SK-N-SH (cell line): ENCODE measurements around the gene CEACAM19. TPM values are rescaled to one million over a fixed set of nuclear protein-coding genes. Genes with fewer than 3 reads are reported as not detected.
"Not testable (repeated sequence)": the region's sequence is repeated elsewhere in the genome, so short reads cannot be mapped to it uniquely, and the experiment has no call there.

Experiments used
- CTCF ChIA-PET: fragments of 300-600, 350-600 bp; formaldehyde crosslinking; extraction: SDS; loops from one replicate; lab custom pipeline; 2021; lab: Yijun Ruan, JAX
- POLR2A ChIA-PET: fragments of 350-600 bp; sonication (Branson Sonifier 250); formaldehyde crosslinking; extraction: SDS; loops from one replicate; lab custom pipeline; 2020; ENCODE audit warnings: antibody characterized with exemption, inconsistent platforms; lab: Yijun Ruan, JAX
- DNase-seq: peaks from one replicate; pipeline ENCODE4 v3.0.0; 2012
- H2AFZ ChIP-seq: fragments of 200-600 bp; sonication (generic); 2 replicates; pipeline ENCODE4 v1.8.1; 2016; ENCODE audit warnings: antibody characterized with exemption, mild to moderate bottlenecking, low read depth
- H3F3A ChIP-seq: fragments of 200-600 bp; sonication (generic); replicated peaks from 2 replicates; pipeline ENCODE3; 2016; ENCODE audit warnings: antibody characterized with exemption, mild to moderate bottlenecking; ENCODE audit not compliant: insufficient read depth
- H3K27ac ChIP-seq, 2 experiments: fragments of 200-500 bp in 1 of 2; fragments of 200-600 bp in 1 of 2; sonication (Bioruptor generic) in 1 of 2; sonication (generic), shearing (Covaris generic) in 1 of 2; 2 replicates each; pipeline versions ENCODE4 v1.5.1 to v1.6.1; 2014 to 2016; ENCODE audit warnings: low read depth in 2 of 2, inconsistent platforms in 1 of 2, low read length in 1 of 2, mild to moderate bottlenecking in 1 of 2, mixed read lengths in 1 of 2
- H3K27me3 ChIP-seq: fragments of 200-600 bp; sonication (generic), shearing (Covaris generic); 2 replicates; pipeline ENCODE4 v1.6.1; 2016; ENCODE audit warnings: mixed run types; ENCODE audit not compliant: insufficient read depth
- H3K36me3 ChIP-seq, 2 experiments: fragments of 200-500 bp in 1 of 2; fragments of 200-600 bp in 1 of 2; sonication (Bioruptor generic) in 1 of 2; sonication (generic) in 1 of 2; replicated peaks in 1 of 2; 2 replicates each; pipeline versions ENCODE3 to v1.5.1; 2014 to 2016; ENCODE audit warnings: low read length in 1 of 2, mild to moderate bottlenecking in 1 of 2; ENCODE audit not compliant: insufficient read depth in 2 of 2, control insufficient read depth in 1 of 2
- H3K4me1 ChIP-seq, 2 experiments: fragments of 200-500 bp in 1 of 2; fragments of 200-600 bp in 1 of 2; sonication (Bioruptor generic) in 1 of 2; sonication (generic), shearing (Covaris generic) in 1 of 2; 2 replicates each; pipeline versions ENCODE4 v1.5.1 to v1.6.1; 2014 to 2016; ENCODE audit warnings: low read depth in 1 of 2, low read length in 1 of 2, mixed run types in 1 of 2; ENCODE audit not compliant: insufficient read depth in 2 of 2, control insufficient read depth in 1 of 2
- H3K4me2 ChIP-seq: fragments of 200-600 bp; sonication (generic), shearing (Covaris generic); 2 replicates; pipeline ENCODE4 v1.6.1; 2017; ENCODE audit warnings: mixed run types
- H3K4me3 ChIP-seq, 2 experiments: fragments of 200-500 bp in 1 of 2; fragments of 200-600 bp in 1 of 2; sonication (Bioruptor generic) in 1 of 2; sonication (generic), shearing (Covaris generic) in 1 of 2; 2 replicates each; pipeline versions ENCODE4 v1.5.1 to v1.8.1; 2014 to 2016; ENCODE audit warnings: low read depth in 2 of 2, inconsistent platforms in 1 of 2, low read length in 1 of 2, mild to moderate bottlenecking in 1 of 2, mixed read lengths in 1 of 2, moderate library complexity in 1 of 2
- H3K79me2 ChIP-seq: fragments of 200-600 bp; sonication (generic); 2 replicates; pipeline ENCODE4 v1.8.1; 2017; ENCODE audit warnings: mild to moderate bottlenecking; ENCODE audit not compliant: insufficient read depth
- H3K9ac ChIP-seq: fragments of 200-600 bp; sonication (generic); 2 replicates; pipeline ENCODE4 v1.6.1; 2017; ENCODE audit warnings: mixed run types
- H3K9me2 ChIP-seq: fragments of 200-600 bp; sonication (generic); 2 replicates; pipeline ENCODE4 v1.6.1; 2017; ENCODE audit warnings: mixed run types
- H3K9me3 ChIP-seq: fragments of 200-600 bp; sonication (generic); 2 replicates; pipeline ENCODE4 v1.6.1; 2017; ENCODE audit warnings: mixed run types, mild to moderate bottlenecking, moderate library complexity
- H4K20me1 ChIP-seq: fragments of 200-600 bp; sonication (generic); 2 replicates; pipeline ENCODE4 v1.6.1; 2017; ENCODE audit warnings: mild to moderate bottlenecking, mixed run types; ENCODE audit not compliant: insufficient read depth
- FOSL2 ChIP-seq: IDR thresholded peaks from 2 replicates; pipeline ENCODE4 v1.4.0; 2012; ENCODE audit warnings: low read depth, mild to moderate bottlenecking, moderate library complexity, borderline replicate concordance
- FOXM1 ChIP-seq: IDR thresholded peaks from 2 replicates; pipeline ENCODE4 v1.4.0; 2012; ENCODE audit warnings: low read depth, mild to moderate bottlenecking
- GATA2 ChIP-seq: sonication (generic); formaldehyde crosslinking; IDR thresholded peaks from 2 replicates; pipeline ENCODE4 v1.5.0; 2020; ENCODE audit warnings: mild to moderate bottlenecking, missing genetic modification reagents
- JUND ChIP-seq: IDR thresholded peaks from 2 replicates; pipeline ENCODE4 v1.4.0; 2012
- MEF2A ChIP-seq: IDR thresholded peaks from 2 replicates; pipeline ENCODE4 v1.4.0; 2012; ENCODE audit warnings: low read depth, borderline replicate concordance
- MXI1 ChIP-seq: IDR thresholded peaks from 2 replicates; pipeline ENCODE4 v1.6.1; 2012; ENCODE audit warnings: mild to moderate bottlenecking, low read depth, low read length, improper control_type of control experiment
- NRF1 ChIP-seq: IDR thresholded peaks from 2 replicates; pipeline ENCODE4 v1.6.1; 2012; ENCODE audit warnings: low read depth, mild to moderate bottlenecking, low read length
- RAD21 ChIP-seq: IDR thresholded peaks from 2 replicates; pipeline ENCODE4 v1.6.1; 2012; ENCODE audit warnings: mild to moderate bottlenecking, low read length
- REST ChIP-seq: IDR thresholded peaks from 2 replicates; pipeline ENCODE4 v1.6.1; 2012; ENCODE audit warnings: mild to moderate bottlenecking, low read depth, low read length, moderate library complexity
- RXRA ChIP-seq: IDR thresholded peaks from 2 replicates; pipeline ENCODE4 v1.4.0; 2012; ENCODE audit warnings: low read depth, mild to moderate bottlenecking, borderline replicate concordance
- SMC3 ChIP-seq: IDR thresholded peaks from 2 replicates; pipeline ENCODE4 v1.6.1; 2012; ENCODE audit warnings: low read depth, low read length, improper control_type of control experiment
- TEAD4 ChIP-seq: IDR thresholded peaks from 2 replicates; pipeline ENCODE4 v1.4.0; 2012; ENCODE audit warnings: mild to moderate bottlenecking, borderline replicate concordance; ENCODE audit not compliant: insufficient read depth
- WGBS: methylation state at CpG from one replicate; pipeline ENCODE4 v1.1.6; 2017; ENCODE audit warnings: low lambda C conversion rate; 5-methylcytosine and 5-hydroxymethylcytosine counted together
- polyA plus RNA-seq, 3 experiments: library from polyadenylated mRNA; depleted of rRNA; stranded (reverse); fragments of >200 nt; gene quantifications; 2 replicates each; pipeline ENCODE4 v1.2.3, GENCODE V29; 2012
- TF ChIP-seq, protein P1 (sequence below): IDR thresholded peaks from 2 replicates; pipeline ENCODE4 v1.4.0; 2012; ENCODE audit warnings: low read depth, borderline replicate concordance
- TF ChIP-seq, protein P2 (sequence below): fragments of 200-600 bp; sonication (generic); IDR thresholded peaks from 2 replicates; pipeline ENCODE4 v1.6.1; 2017; ENCODE audit warnings: antibody characterized with exemption, mild to moderate bottlenecking, moderate library complexity
- TF ChIP-seq, protein P3 (sequence below): IDR thresholded peaks from 2 replicates; pipeline ENCODE4; 2012

CEACAM19 gene
- polyA plus RNA-seq, 1 of the 3 experiments (the other 2 are of a cell fraction): 2.0 TPM

GRCh38 chr19:44666852-44667556 lies 4.3 kb upstream of the CEACAM19 start (continued):
- TF ChIP-seq SMC3: no peak
- TF ChIP-seq NRF1: no peak
- no peak for TF ChIP-seq GATA2 (CRISPR knock-in tag)
- TF ChIP-seq MEF2A: no peak
- TF ChIP-seq JUND: no peak
- TF ChIP-seq TEAD4: no peak
- TF ChIP-seq, protein P1, sequence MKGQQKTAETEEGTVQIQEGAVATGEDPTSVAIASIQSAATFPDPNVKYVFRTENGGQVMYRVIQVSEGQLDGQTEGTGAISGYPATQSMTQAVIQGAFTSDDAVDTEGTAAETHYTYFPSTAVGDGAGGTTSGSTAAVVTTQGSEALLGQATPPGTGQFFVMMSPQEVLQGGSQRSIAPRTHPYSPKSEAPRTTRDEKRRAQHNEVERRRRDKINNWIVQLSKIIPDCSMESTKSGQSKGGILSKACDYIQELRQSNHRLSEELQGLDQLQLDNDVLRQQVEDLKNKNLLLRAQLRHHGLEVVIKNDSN: no peak
- TF ChIP-seq, all 33 proteins: peak for 0

- WGBS: 78% methylated on average over 2 of the region's 2 CpGs
- TF ChIP-seq JUND (no peak), MXI1 (no peak), RAD21 (no peak), FOSL2 (no peak), FOXM1 (no peak), NRF1 (no peak), REST (no peak), RXRA (no peak), TEAD4 (no peak)
- TF ChIP-seq, protein P2, sequence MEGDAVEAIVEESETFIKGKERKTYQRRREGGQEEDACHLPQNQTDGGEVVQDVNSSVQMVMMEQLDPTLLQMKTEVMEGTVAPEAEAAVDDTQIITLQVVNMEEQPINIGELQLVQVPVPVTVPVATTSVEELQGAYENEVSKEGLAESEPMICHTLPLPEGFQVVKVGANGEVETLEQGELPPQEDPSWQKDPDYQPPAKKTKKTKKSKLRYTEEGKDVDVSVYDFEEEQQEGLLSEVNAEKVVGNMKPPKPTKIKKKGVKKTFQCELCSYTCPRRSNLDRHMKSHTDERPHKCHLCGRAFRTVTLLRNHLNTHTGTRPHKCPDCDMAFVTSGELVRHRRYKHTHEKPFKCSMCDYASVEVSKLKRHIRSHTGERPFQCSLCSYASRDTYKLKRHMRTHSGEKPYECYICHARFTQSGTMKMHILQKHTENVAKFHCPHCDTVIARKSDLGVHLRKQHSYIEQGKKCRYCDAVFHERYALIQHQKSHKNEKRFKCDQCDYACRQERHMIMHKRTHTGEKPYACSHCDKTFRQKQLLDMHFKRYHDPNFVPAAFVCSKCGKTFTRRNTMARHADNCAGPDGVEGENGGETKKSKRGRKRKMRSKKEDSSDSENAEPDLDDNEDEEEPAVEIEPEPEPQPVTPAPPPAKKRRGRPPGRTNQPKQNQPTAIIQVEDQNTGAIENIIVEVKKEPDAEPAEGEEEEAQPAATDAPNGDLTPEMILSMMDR: no peak
- TF ChIP-seq, protein P3, sequence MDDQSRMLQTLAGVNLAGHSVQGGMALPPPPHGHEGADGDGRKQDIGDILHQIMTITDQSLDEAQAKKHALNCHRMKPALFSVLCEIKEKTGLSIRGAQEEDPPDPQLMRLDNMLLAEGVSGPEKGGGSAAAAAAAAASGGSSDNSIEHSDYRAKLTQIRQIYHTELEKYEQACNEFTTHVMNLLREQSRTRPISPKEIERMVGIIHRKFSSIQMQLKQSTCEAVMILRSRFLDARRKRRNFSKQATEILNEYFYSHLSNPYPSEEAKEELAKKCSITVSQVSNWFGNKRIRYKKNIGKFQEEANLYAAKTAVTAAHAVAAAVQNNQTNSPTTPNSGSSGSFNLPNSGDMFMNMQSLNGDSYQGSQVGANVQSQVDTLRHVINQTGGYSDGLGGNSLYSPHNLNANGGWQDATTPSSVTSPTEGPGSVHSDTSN: no peak
- no peak overlapping the region for H3K9ac ChIP-seq
- no peaks in the 10 kb centered on the region for H3K9me3 ChIP-seq
- no peaks in the 10 kb centered on the region for H3K4me1 ChIP-seq
- H3K9me2 ChIP-seq: no peaks in the 10 kb centered on the region
- H3K79me2 ChIP-seq: no peaks in the 10 kb centered on the region; the same call in 1 of the 2 replicates
- H3F3A ChIP-seq: peaks cover 7% of the 10 kb centered on the region
- no peak overlapping the region for H3K4me3 ChIP-seq
- no peak for DNase-seq
- no peak overlapping the region for H2AFZ ChIP-seq
- no peaks in the 10 kb centered on the region for H3K27me3 ChIP-seq
- no peaks in the 10 kb centered on the region for H4K20me1 ChIP-seq
- H3K27ac ChIP-seq: no peak overlapping the region
- POLR2A ChIA-PET: no interaction called here
- H3K4me2 ChIP-seq: no peak overlapping the region
- no peaks in the 10 kb centered on the region for H3K36me3 ChIP-seq
- CTCF ChIA-PET: interaction anchor here (1.3 kb wide), 1 partner anchor 12 kb away, joined by 4 read pairs; no protein-coding TSS in a partner anchor
These were observed 2.1 kb upstream of the CEACAM19 start for GRCh38 chr19:44668985-44669764.

- H3K36me3 ChIP-seq, H3K27ac ChIP-seq, H3K4me1 ChIP-seq, H3K9ac ChIP-seq, H3K9me2 ChIP-seq, H3K4me3 ChIP-seq, H3K79me2 ChIP-seq, H3K27me3 ChIP-seq, H4K20me1 ChIP-seq, DNase-seq, H3K9me3 ChIP-seq, H3F3A ChIP-seq, H3K4me2 ChIP-seq, POLR2A ChIA-PET, H2AFZ ChIP-seq: not testable (repeated sequence)
- 78% methylated on average over 2 of the region's 2 CpGs for WGBS
- CTCF ChIA-PET: interaction anchor here (1.3 kb wide), 1 partner anchor 12 kb away, joined by 4 read pairs; no protein-coding TSS in a partner anchor
These were observed 1.3 kb upstream of the CEACAM19 start for GRCh38 chr19:44670027-44670426.
